HepG2 (cell line): ENCODE measurements around the gene ZNF606. TPM values are rescaled to one million over a fixed set of nuclear protein-coding genes. Genes with fewer than 3 reads are reported as not detected.

ENCODE experiments used
- ATF2 ChIP-seq: sonication (generic); formaldehyde crosslinking; IDR thresholded peaks from 2 replicates; pipeline ENCODE4 v1.4.0; 2020; ENCODE audit warnings: missing genetic modification reagents
- CSRNP1 ChIP-seq: sonication (generic); formaldehyde crosslinking; IDR thresholded peaks from 2 replicates; pipeline ENCODE4 v1.8.1; 2023; ENCODE audit warnings: mild to moderate bottlenecking, missing genetic modification reagents
- HNRNPK ChIP-seq: fragments of 200-400 bp; formaldehyde crosslinking; IDR thresholded peaks from 2 replicates; pipeline ENCODE4 v1.6.1; 2018; ENCODE audit warnings: low read length, low read depth, moderate library complexity, mild to moderate bottlenecking; ENCODE audit not compliant: poor library complexity, severe bottlenecking
- POLR2A ChIP-seq, 2 experiments: IDR thresholded peaks; 2 replicates each; pipeline ENCODE4 v1.6.1; 2011; ENCODE audit warnings: low read depth in 2 of 2, low read length in 2 of 2, mild to moderate bottlenecking in 1 of 2, moderate library complexity in 1 of 2; ENCODE audit not compliant: insufficient read depth in 1 of 2
- WIZ ChIP-seq: sonication (generic); formaldehyde crosslinking; IDR thresholded peaks from 2 replicates; pipeline ENCODE4 v1.5.1; 2020; ENCODE audit warnings: mild to moderate bottlenecking, missing genetic modification reagents
- ZNF451 ChIP-seq: sonication (generic); formaldehyde crosslinking; IDR thresholded peaks from 2 replicates; pipeline ENCODE4 v1.5.0; 2020; ENCODE audit warnings: mild to moderate bottlenecking, missing genetic modification reagents
- ZNF484 ChIP-seq: sonication (generic); formaldehyde crosslinking; IDR thresholded peaks from 2 replicates; pipeline ENCODE4 v1.5.1; 2020; ENCODE audit warnings: mild to moderate bottlenecking, low read depth, missing genetic modification reagents, borderline replicate concordance
- ZNF503 ChIP-seq: sonication (generic); formaldehyde crosslinking; IDR thresholded peaks from 2 replicates; pipeline ENCODE4 v1.4.0; 2020; ENCODE audit warnings: missing genetic modification reagents
- ZNF574 ChIP-seq: sonication (generic); formaldehyde crosslinking; IDR thresholded peaks from 2 replicates; pipeline ENCODE4 v1.4.0; 2020; ENCODE audit warnings: missing genetic modification reagents
- ZNF605 ChIP-seq: sonication (generic); formaldehyde crosslinking; IDR thresholded peaks from 2 replicates; pipeline ENCODE4 v1.8.0; 2022; ENCODE audit warnings: mild to moderate bottlenecking, missing genetic modification reagents
- ZNF646 ChIP-seq: sonication (generic); formaldehyde crosslinking; IDR thresholded peaks from 2 replicates; pipeline ENCODE4 v1.9.0; 2021; ENCODE audit warnings: mild to moderate bottlenecking, missing genetic modification reagents
- ZSCAN5A ChIP-seq: sonication (generic); formaldehyde crosslinking; IDR thresholded peaks from 2 replicates; pipeline ENCODE4 v1.8.0; 2022; ENCODE audit warnings: mild to moderate bottlenecking, missing genetic modification reagents, borderline replicate concordance
- polyA plus RNA-seq, 8 experiments: library from polyadenylated mRNA; depleted of rRNA in 3 of 8; stranded (reverse) in 7 of 8; unstranded in 1 of 8; fragments of >200 nt; fragmentation: Illumina TruSeq in 4 of 8; extraction: Trizol in 4 of 8; gene quantifications; 2 replicates each; pipeline versions ENCODE4 v1.2.1 to v1.2.3, GENCODE V29; 2011 to 2016; ENCODE audit warnings: low read depth in 4 of 8, missing spikeins in 1 of 8, mixed read lengths in 1 of 8; ENCODE audit not compliant: insufficient read depth in 1 of 8
- total RNA-seq, 5 experiments: library from RNA; depleted of rRNA; stranded (reverse); fragments of >200 nt; fragmentation: Illumina TruSeq; extraction: Trizol; gene quantifications; 2 replicates each; pipeline ENCODE4 v1.2.3, GENCODE V29; 2016; ENCODE audit warnings: low read depth in 1 of 5

ZNF606 gene
- total and polyA plus RNA-seq, 2 of the 13 experiments (the other 11 are each of a cell fraction or from before 2014, with no cell fraction given), result 4.2 to 14.8 TPM

GRCh38 chr19:58001895-58002369 lies 688 bp downstream of the ZNF606 start (continued):
- TF ChIP-seq ZNF646 (CRISPR knock-in tag), result no peak
- no peak for TF ChIP-seq HNRNPK
- peak; percentile 38; the same call in 1 of the 2 replicates for TF ChIP-seq WIZ
- no peak for TF ChIP-seq ATF2 (CRISPR knock-in tag)
- no peak for TF ChIP-seq ZNF503 (CRISPR knock-in tag)
- TF ChIP-seq ZNF451 (CRISPR knock-in tag), result no peak
- TF ChIP-seq ZNF484 (CRISPR knock-in tag), result no peak
- 0 out of 2 replicates have a peak, but pooled peaks have one; percentile 14 for TF ChIP-seq CSRNP1 (CRISPR knock-in tag)
- TF ChIP-seq POLR2A (IDR thresholded peaks at IDR 0.05; ENCODE audit: insufficient read depth in 1 of 2, low read depth in 2 of 2, low read length in 2 of 2), result peak; percentile 52 to 59; a peak in 3 of 4 replicates
- no peak for TF ChIP-seq ZNF605 (CRISPR knock-in tag)
- TF ChIP-seq ZNF574 (CRISPR knock-in tag), result no peak
- TF ChIP-seq ZSCAN5A (CRISPR knock-in tag), result peak; percentile 22; the same call in 1 of the 2 replicates
